Measurements from ENCODE around the gene DOCK2.
"Not testable (repeated sequence)": the region's sequence is repeated elsewhere in the genome, so short reads cannot be mapped to it uniquely, and the experiment has no call there.

Gene DOCK2

DNA sequence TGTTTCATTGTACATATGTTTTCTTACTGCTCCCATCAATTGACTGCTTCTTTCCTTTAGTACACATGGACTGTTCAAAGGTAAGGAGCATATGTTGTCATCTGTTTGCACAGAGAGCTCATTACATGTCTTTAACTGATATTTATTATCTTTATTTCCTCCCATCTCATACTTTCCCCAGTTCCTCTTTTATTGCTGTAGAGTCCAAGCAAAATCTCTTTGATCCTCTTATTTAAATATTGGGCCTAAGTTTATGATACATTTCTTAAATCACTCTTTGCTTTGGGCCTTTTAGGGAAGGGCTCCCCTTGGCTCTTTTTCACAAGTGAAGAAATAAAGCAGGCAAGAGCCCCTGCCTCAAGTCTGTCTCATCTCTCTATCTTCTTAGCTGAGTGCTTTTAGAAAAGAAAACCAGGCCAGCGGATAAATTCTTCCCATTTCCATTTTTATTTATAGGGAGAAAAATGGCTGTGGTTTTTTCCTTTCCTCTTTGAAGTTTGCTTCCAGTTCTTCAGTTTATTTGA lies 152.4 kb downstream of the DOCK2 start:
- DNase-seq (ENCODE audit: low read depth), result no peak

GRCh38 chr5:169791251-169791650 lies 154.2 kb downstream of the DOCK2 start:
- DNase-seq (ENCODE audit: low read depth), result no peak

GRCh38 chr5:169795338-169795737 lies 158.3 kb downstream of the DOCK2 start:
- no peak for DNase-seq (ENCODE audit: low read depth)

DNA sequence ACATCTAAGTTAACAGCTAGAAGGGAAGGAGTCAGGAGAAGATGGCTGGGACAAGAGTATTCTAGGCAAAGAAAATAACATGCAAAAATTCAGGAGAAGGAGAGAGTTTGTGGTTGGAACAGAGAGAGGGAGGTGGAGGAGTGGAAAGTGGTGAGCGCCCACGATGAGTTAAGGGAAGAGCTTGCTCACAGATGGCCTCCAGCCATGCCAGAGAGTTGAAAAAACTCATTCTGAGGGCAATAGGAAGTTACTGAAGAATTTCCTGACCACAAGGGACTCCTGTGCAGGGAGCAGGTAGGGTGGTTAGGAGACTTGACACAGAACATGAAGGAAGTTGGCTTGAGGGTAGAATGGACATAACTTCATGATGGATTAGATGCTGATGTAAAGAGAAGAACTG lies 159.7 kb downstream of the DOCK2 start:
- no peak for DNase-seq (ENCODE audit: low read depth)

- no peak for DNase-seq (ENCODE audit: low read depth)
These were observed 160.5 kb downstream of the DOCK2 start for GRCh38 chr5:169797577-169797976.

DNA sequence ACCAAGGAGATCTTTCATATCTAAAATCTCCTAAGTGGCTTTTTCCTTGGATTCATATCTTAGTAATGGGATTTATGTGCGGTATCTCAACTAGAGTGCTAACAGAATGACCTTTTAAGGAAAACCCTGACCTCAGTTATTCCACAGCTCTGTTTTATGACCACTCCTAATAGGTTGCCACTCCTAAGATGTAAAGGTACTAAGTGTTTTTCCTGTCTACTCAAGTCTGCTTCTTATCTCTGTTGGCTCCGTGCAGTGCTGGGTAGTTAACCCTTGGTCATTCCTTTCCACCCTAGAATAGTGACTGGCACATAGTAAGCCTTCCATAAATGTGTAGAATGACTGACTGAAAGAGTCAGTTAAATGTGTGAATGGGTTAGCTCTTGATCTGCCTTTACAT lies 161.4 kb downstream of the DOCK2 start:
- DNase-seq (ENCODE audit: low read depth), result no peak

DNA sequence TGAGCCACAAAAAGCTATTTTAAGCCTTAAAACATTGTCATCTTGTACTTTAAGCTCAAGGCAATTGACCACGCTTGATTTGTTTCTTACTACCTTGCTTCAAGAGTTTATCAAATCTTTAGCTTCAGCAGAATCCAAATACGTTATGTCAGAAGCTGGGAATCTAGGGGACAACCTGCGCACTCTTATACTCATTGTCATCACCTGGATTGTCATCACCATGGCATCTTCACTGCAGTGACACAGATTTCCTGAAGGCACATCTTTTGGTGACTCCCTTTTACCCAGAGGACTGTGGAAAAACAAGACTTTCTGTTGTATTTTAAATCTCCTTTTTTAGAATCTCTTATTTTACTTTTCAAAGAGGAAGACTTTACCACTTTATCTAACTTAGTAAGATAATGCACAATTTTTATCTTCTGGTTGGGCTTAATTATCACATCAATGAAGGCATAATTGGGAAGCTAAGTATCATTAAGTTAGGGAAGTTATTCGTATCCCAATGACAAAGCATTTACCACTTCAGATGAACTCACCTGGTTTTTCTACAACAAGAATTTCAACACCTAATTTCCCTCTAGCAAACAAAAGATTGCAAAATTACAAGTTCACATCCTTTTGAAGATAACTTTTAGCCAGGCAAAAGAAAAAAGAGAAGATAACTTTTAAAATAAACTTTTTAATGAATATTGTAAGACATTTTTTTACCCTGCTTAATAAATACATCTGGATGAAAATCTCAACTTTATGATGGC lies 162.0 kb downstream of the DOCK2 start:
- DNase-seq (ENCODE audit: low read depth), result no peak

DNA sequence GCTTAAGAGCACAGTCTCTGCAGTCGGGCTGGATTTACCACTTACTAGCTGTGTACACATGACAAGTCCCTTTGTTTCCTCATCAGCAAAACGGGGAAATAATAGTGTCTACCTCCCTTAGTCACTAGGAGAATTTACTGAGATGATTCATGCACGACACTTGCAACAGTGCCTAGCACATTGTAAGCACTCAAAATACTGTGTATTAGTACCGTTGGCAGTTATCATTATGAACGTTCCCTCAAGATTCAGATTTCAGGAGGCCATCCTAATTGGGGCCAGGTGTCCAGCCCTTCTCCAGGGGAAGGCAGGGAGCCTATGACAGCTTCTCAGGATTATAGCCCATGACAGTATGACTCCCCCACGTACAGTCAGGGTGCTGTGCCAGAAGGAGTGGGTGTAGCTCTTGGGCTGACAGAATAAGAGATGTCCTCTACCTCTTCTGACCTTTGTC lies 164.3 kb downstream of the DOCK2 start:
- DNase-seq (ENCODE audit: low read depth), result no peak

- DNase-seq (ENCODE audit: low read depth), result no peak
These were observed 164.7 kb downstream of the DOCK2 start for GRCh38 chr5:169801781-169802180.

DNA sequence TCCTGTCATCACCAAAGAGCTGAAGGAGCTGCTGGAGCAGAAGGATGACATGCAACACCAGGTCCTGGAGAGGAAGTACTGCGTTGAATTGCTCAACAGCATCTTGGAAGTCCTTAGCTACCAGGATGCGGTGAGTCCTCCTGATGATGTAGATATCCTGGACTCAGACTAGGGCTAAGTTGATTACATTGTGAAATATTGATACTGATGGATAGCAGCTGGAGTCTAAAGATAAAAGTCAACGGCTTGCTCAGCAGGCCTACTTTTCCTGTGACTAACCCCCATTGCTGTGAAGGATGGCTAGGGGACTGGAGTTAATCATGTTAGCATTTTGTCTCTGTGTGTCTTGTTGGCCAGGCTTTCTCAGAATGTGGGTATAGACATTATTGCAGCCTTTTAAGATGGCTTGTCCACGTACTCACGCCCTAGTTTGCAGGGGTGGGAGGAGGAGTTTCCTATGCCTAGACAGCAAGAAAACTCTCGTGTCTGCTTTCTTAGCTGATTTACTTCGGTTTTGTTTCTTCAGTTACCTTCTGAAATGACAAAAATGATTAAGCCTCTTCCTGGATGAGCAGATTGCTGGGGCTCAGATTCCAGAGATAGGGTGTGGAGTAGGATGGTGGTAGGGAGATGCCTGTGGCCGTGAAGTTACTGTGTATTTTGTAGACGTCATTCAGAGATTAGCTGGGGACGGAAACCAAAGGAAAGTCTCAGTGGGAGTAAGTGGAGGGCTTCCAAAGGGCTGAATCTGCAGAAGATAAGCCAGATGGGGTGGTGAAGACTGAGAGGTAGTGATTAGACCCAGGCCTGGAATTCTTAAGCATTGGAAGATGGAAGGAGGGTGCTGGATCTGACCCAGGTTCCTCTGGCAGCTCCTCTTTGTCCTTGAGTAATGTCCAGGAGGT lies 166.3 kb downstream of the DOCK2 start:
- no peak for DNase-seq (ENCODE audit: low read depth)

DNA sequence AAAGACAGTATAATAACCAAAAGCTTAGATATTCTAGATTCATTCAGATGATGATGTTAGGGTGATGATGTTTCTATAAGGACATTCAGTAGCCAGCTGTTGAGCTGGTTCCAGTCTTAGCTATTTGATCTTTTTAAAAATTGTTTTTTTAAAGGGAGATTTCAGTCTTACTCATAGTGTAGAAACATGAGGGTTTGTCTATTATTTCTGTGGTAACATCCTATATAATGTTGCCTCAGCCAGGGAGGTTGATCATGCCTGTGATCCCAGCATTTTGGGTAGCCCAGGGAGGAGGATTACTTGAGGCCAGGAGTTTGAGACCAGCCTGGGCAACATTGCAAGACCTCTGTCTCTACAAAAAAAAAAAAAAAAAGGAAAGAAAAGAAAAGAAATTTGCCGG lies 167.8 kb downstream of the DOCK2 start:
- no peak for DNase-seq (ENCODE audit: low read depth)

DNA sequence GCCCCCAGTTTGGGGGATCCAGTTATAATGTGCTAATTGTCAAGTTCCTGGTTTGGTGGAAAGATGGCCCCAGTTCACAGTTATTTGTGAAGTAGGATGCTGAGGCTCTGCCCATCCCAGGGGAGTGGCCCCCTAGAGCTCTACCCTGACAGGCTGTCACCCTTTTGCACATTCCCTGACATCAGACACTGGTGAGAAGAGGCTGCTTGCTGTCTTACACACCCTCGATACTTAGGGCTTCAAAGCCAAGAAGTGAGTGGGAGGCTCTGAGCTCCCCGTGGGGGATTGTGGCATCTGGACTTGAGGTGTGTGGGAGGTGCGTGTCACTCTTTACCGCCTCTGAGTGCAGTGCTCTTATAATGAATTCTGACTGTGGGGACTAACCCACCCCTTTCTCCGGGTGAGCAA lies 168.5 kb downstream of the DOCK2 start:
- DNase-seq (ENCODE audit: low read depth), result no peak

- no peak for DNase-seq (ENCODE audit: low read depth)
These were observed 169.0 kb downstream of the DOCK2 start for GRCh38 chr5:169805937-169806700.

DNA sequence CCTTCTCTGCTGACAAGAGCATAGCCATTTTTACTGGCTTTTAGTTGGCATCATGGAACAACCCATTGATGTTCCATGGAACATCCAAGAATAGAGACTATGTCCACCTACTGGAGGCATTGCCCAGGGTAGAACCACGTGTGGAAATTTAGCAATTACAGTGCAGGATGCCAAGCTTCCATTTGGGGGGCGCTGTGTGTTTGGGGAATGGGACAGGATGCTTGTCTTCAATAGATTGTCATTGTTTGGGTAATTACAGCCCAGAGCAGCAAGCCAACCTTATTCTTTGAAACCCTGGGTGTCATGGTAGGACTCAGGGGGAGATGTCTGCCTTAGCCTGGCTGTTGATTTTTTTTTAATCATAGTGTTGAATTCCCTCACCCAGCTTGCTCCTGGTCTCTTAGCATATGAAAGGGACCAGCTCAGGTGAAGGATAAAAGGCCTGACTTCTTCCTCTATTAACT lies 171.1 kb downstream of the DOCK2 start:
- no peak for DNase-seq (ENCODE audit: low read depth)

- DNase-seq (ENCODE audit: low read depth), result not testable (repeated sequence)
These were observed 171.8 kb downstream of the DOCK2 start for GRCh38 chr5:169808880-169809279.

GRCh38 chr5:169809281-169809680 lies 172.2 kb downstream of the DOCK2 start:
- no peak for DNase-seq (ENCODE audit: low read depth)

DNA sequence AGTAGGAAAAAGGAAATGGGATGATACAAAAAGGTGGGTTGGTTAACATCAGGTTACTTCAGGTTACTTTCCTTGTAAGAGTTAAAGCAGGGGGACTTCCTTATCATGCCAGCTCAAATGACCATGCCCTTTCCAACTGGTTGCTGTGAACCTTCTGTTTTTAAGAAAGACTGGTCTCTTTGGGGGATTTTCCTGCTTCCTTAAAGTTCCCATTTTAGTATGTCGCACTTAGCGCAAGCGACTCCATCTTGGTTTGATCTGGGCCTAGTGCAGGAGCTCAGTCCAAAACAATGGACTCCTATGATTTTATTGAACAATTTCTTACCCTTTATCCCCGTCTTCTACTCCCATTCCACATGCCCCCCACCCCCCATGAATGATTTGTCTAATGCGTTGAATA lies 173.4 kb downstream of the DOCK2 start:
- DNase-seq (ENCODE audit: low read depth), result no peak

DNA sequence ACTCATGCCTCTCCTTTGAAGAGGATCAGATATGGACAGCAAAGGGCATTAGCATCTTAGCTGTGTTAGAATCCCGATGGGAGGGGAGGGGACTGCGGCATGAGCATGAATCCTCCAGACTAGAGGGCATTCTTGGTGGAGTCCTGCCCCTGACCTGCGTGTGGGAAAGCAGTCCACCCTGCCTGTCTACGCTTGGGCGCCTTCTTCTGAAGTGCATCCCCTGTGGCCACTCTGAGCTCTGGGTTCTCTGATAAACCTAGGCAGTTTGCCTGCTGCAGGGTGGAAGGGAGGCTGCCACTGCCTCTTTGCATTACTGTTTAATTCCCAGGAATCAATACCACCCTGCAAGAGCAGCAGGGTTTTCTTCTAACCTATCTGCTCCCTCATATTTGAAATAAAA lies 173.9 kb downstream of the DOCK2 start:
- no peak for DNase-seq (ENCODE audit: low read depth)

DNA sequence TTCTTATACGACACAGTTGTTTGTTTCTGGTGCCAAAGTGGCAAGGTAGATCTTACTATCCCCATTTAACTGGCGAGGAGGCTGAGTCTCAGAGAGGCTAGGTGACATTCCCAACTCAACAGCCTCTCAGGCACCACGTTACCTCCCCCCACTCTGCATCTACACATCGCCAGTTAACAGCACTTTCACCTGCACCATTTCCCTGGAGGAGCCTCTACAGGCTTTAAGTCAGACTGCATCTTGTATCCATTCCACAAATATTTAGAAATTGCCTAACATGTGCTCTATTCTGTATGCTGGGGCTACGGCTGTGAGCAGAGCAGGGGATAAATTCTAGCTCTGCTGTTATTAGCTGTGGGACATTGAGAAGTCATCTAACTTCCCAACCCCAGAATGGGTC lies 174.6 kb downstream of the DOCK2 start:
- DNase-seq (ENCODE audit: low read depth), result no peak

DNA sequence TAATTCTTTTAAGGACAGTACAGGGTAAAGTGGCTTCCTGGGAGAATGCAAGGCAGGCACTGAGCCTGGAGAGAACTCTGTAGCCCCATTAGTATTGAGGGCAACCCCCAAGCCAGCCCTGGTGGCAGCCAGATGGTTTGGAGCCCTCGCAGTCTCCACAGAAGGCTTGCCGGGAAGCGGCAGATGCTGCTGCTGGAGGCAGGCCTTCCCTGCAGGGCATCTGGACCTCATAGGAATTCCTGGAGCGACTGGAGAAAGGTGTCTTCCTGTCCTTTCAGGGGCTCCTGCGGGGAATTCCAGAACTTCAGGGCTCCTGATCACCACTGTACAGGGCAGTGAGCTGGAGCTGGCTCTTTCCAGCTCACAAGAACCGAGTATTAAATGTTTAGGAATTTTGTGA lies 175.7 kb downstream of the DOCK2 start:
- no peak for DNase-seq (ENCODE audit: low read depth)

DNA sequence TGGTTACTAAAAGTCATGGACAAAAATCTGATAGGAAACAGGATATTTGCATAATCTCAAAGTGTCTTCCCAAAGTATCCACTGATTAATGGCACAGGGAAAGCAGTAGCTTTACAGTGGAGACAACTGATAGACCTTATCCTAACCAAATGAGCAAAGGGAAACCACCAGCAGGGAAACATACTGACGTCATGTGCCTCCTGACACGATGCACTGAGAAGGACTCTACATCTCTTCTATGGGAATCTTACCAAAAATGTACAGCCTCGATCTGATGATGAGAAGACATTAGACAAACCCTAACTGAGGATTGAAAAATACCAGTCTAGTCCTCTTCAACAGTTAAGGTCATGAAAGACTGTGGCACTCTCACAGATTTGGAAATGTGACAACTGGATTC lies 177.0 kb downstream of the DOCK2 start:
- DNase-seq (ENCODE audit: low read depth), result no peak

DNA sequence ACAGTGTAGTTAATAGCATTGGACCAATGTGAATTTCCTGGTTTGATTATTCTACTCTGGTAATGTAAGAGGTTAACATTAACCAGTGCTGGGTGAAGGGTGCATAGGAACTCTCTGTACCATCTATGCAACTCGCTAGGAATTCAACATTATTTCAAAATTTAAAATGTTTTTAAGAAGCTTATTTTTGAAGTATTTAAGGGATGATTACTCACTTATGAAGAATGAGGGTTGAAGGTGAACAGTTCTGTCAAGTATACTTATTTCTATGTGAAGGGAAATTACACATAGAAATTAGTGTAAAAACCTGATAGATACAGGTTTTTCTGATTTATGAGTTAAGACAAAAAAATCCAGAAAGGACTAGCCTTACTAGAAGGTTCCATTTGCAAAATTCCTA lies 177.4 kb downstream of the DOCK2 start:
- no peak for DNase-seq (ENCODE audit: low read depth)
